Natural killer cell (primary cell): ENCODE results near the gene SAMD13. TPM values are rescaled to one million over a fixed set of nuclear protein-coding genes. Genes with fewer than 3 reads are reported as not detected.

Experiments used
- ATAC-seq, 3 donors: fragments of 150-1000 bp in 2 of 3; fragments of 200-7000 bp in 1 of 3; cut with Tn5 transposase; 1 replicate in 1 of 3; 2 replicates in 2 of 3; pipeline ENCODE4 v1.10.0; 2021; ENCODE audit warnings: mild to moderate bottlenecking in 2 of 3, moderate library complexity in 2 of 3
- DNase-seq, 2 donors: peaks; one replicate each; pipeline versions ENCODE4 v3.0.0 to v3.0.0-alpha.2; 2013 to 2021; ENCODE audit warnings: mixed read lengths in 1 of 2
- H3K27ac ChIP-seq: one replicate; pipeline ENCODE4 v1.5.1; 2013; ENCODE audit warnings: mild to moderate bottlenecking, low read length
- H3K27me3 ChIP-seq: one replicate; pipeline ENCODE4 v1.6.1; 2013; ENCODE audit warnings: low read length; ENCODE audit not compliant: control insufficient read depth, insufficient read depth
- H3K36me3 ChIP-seq: one replicate; pipeline ENCODE4 v1.6.1; 2013; ENCODE audit warnings: low read length; ENCODE audit not compliant: control insufficient read depth, insufficient read depth
- H3K4me1 ChIP-seq: one replicate; pipeline ENCODE4 v1.6.1; 2013; ENCODE audit warnings: low read length; ENCODE audit not compliant: control insufficient read depth, insufficient read depth
- H3K4me3 ChIP-seq: one replicate; pipeline ENCODE4 v1.5.1; 2013; ENCODE audit warnings: low read length
- H3K9me3 ChIP-seq: one replicate; pipeline ENCODE4 v1.6.1; 2013; ENCODE audit warnings: low read length; ENCODE audit not compliant: control insufficient read depth, insufficient read depth
- H3K27ac Mint-ChIP-seq, 2 donors: one replicate each; pipeline ENCODE4 v1.8.0; 2022; ENCODE audit warnings: mild to moderate bottlenecking in 2 of 2, mixed read lengths in 2 of 2, moderate library complexity in 1 of 2
- H3K27me3 Mint-ChIP-seq, 2 donors: one replicate each; pipeline ENCODE4 v1.8.0; 2022; ENCODE audit warnings: low read depth in 2 of 2, mixed read lengths in 2 of 2
- H3K36me3 Mint-ChIP-seq: one replicate; pipeline ENCODE4 v1.8.0; 2022; ENCODE audit warnings: mixed read lengths
- H3K4me1 Mint-ChIP-seq, 2 donors: one replicate each; pipeline ENCODE4 v1.8.0; 2022; ENCODE audit warnings: mixed read lengths in 2 of 2
- H3K4me3 Mint-ChIP-seq: one replicate; pipeline ENCODE4 v1.8.0; 2022; ENCODE audit warnings: mild to moderate bottlenecking, moderate library complexity, mixed read lengths
- H3K9me3 Mint-ChIP-seq, 2 donors: one replicate each; pipeline ENCODE4 v1.8.0; 2022; ENCODE audit warnings: mixed read lengths in 2 of 2
- CTCF ChIP-seq: fragments of 200-600 bp; IDR thresholded peaks from one replicate; pipeline ENCODE4 v1.8.0; 2022; ENCODE audit warnings: antibody characterized with exemption
- WGBS: methylation state at CpG from one replicate; pipeline ENCODE4 v1.1.7; 2013; ENCODE audit warnings: missing lambda C conversion rate; ENCODE audit not compliant: insufficient coverage; 5-methylcytosine and 5-hydroxymethylcytosine counted together
- intact Hi-C: fragments of 100-400 bp; cut with micrococcal nuclease; formaldehyde crosslinking; loops from one replicate; pipeline ENCODE4 v1.14.2; 2022
- total RNA-seq, 4 donors: library from RNA; stranded (reverse); fragments of 120-200 nt in 1 of 4; gene quantifications; one replicate each; pipeline versions ENCODE4 v1.2.3 to v1.2.4, GENCODE V29; 2013 to 2022

Gene SAMD13
- total RNA-seq, 3 donors from 2014 or later (not counting 1 experiment from before 2014, with no cell fraction given) = 0.40 TPM; not detected in 2

GRCh38 chr1:84365225-84366221 lies 64.0 kb downstream of the SAMD13 start:
- Histone ChIP-seq H3K27ac (peak overlapping the region; percentile 59), H3K4me3 (no peak overlapping the region), H3K9me3 (no peaks in the 10 kb centered on the region), H3K27me3 (no peaks in the 10 kb centered on the region), H3K36me3 (no peaks in the 10 kb centered on the region), H3K4me1 (peaks cover 6% of the 10 kb centered on the region)
- H3K36me3 Mint-ChIP-seq = no peaks in the 10 kb centered on the region
- TF ChIP-seq CTCF = no peak
- H3K9me3 Mint-ChIP-seq = no peaks in the 10 kb centered on the region
- intact Hi-C loops = loop anchor here (2.0 kb wide), 1 partner anchor 221 kb away; the partner anchor contains the start of gene PRKACB
- 46% methylated on average over 3 of the region's 3 CpGs for WGBS
- DNase-seq = peak; percentile 13 to 27
- H3K4me1 Mint-ChIP-seq = peaks cover 37 to 47% of the 10 kb centered on the region in 2 donors
- H3K27ac Mint-ChIP-seq = peak overlapping the region; percentile 70 to 85
- peaks cover 0 to 2% of the 10 kb centered on the region in 2 donors for H3K27me3 Mint-ChIP-seq
- peak overlapping the region; percentile 57 for H3K4me3 Mint-ChIP-seq
- ATAC-seq = peak; percentile 92 to 96 (median 92)

- Histone ChIP-seq H3K27me3 (no peaks in the 10 kb centered on the region), H3K36me3 (no peaks in the 10 kb centered on the region), H3K4me3 (no peak overlapping the region), H3K9me3 (no peaks in the 10 kb centered on the region), H3K4me1 (peaks cover 10% of the 10 kb centered on the region), H3K27ac (no peak overlapping the region)
- H3K4me1 Mint-ChIP-seq = peaks cover 50 to 60% of the 10 kb centered on the region in 2 donors
- no peak for TF ChIP-seq CTCF
- no peaks in the 10 kb centered on the region for H3K27me3 Mint-ChIP-seq
- H3K4me3 Mint-ChIP-seq = no peak overlapping the region
- H3K36me3 Mint-ChIP-seq = no peaks in the 10 kb centered on the region
- DNase-seq = no peak
- 100% methylated on average over 1 of the region's 2 CpGs for WGBS
- intact Hi-C loops = no loop called here
- no peaks in the 10 kb centered on the region for H3K9me3 Mint-ChIP-seq
- ATAC-seq = no peak
- peak overlapping the region; percentile 70 to 85 for H3K27ac Mint-ChIP-seq
These were observed 65.3 kb downstream of the SAMD13 start for GRCh38 chr1:84366786-84367185.

- Mint-ChIP-seq H3K4me3 (no peak overlapping the region), H3K9me3 (no peaks in the 10 kb centered on the region), H3K36me3 (no peaks in the 10 kb centered on the region), H3K27me3 (no peaks in the 10 kb centered on the region), H3K27ac (peak overlapping the region; percentile 70 to 85), H3K4me1 (peaks cover 48 to 60% of the 10 kb centered on the region in 2 donors)
- DNase-seq (no peak), ATAC-seq (no peak)
- H3K4me1 ChIP-seq = peaks cover 10% of the 10 kb centered on the region
- H3K9me3 ChIP-seq = no peaks in the 10 kb centered on the region
- TF ChIP-seq CTCF = no peak
- H3K36me3 ChIP-seq = no peaks in the 10 kb centered on the region
- no peak overlapping the region for H3K4me3 ChIP-seq
- WGBS = 75% methylated on average over 1 of the region's 1 CpG
- no peaks in the 10 kb centered on the region for H3K27me3 ChIP-seq
- intact Hi-C loops = no loop called here
- no peak overlapping the region for H3K27ac ChIP-seq
These were observed 65.7 kb downstream of the SAMD13 start for GRCh38 chr1:84367219-84367618.
